H1 (cell line): ENCODE measurements around the gene LCORL. TPM values are rescaled to one million over a fixed set of nuclear protein-coding genes. Genes with fewer than 3 reads are reported as not detected.

ENCODE experiments used
- CHD1 ChIP-seq: IDR thresholded peaks from 2 replicates; pipeline ENCODE4 v1.6.1; 2012; ENCODE audit warnings: low read depth, low read length, improper control_type of control experiment
- NRF1 ChIP-seq: IDR thresholded peaks from 2 replicates; pipeline ENCODE4 v1.6.1; 2011; ENCODE audit warnings: mild to moderate bottlenecking, low read depth, low read length, improper control_type of control experiment
- RXRA ChIP-seq: IDR thresholded peaks from 2 replicates; pipeline ENCODE4 v1.6.1; 2011; ENCODE audit warnings: low read depth, mild to moderate bottlenecking, low read length, moderate library complexity; ENCODE audit not compliant: insufficient read depth
- TCF12 ChIP-seq: IDR thresholded peaks from 2 replicates; pipeline ENCODE4 v1.6.1; 2011; ENCODE audit warnings: low read depth, mild to moderate bottlenecking, low read length
- polyA plus RNA-seq, 7 experiments: library from polyadenylated mRNA; depleted of rRNA in 3 of 7; stranded (reverse) in 5 of 7; unstranded in 2 of 7; fragments of >200 nt in 5 of 7; fragments of 200-250 nt in 2 of 7; gene quantifications; 1 replicate in 5 of 7; 2 replicates in 1 of 7; 4 replicates in 1 of 7; pipeline versions ENCODE4 v1.2.1 to v1.2.3, GENCODE V29; 2011 to 2013; ENCODE audit warnings: missing spikeins in 2 of 7, mixed read lengths in 2 of 7
- total RNA-seq: library from RNA; stranded (reverse); fragmentation: NEBNext Ultra II Directional; extraction: Animal tissue kit (Norgen Biotek cat#: 25700); gene quantifications from 2 replicates; pipeline ENCODE4 v1.2.1, GENCODE V29; 2021
- TF ChIP-seq, protein P1 (sequence below): fragments of 300-600 bp; sonication (generic); IDR thresholded peaks from 2 replicates; pipeline ENCODE4 v1.7.1; 2012; ENCODE audit warnings: low read length, moderate library complexity, mild to moderate bottlenecking, inconsistent platforms; ENCODE audit not compliant: insufficient replicate concordance

The LCORL gene
- total and polyA plus RNA-seq, 2 of the 8 experiments (the other 6 are each of a cell fraction or from before 2014, with no cell fraction given): 2.2 to 19.2 TPM

DNA sequence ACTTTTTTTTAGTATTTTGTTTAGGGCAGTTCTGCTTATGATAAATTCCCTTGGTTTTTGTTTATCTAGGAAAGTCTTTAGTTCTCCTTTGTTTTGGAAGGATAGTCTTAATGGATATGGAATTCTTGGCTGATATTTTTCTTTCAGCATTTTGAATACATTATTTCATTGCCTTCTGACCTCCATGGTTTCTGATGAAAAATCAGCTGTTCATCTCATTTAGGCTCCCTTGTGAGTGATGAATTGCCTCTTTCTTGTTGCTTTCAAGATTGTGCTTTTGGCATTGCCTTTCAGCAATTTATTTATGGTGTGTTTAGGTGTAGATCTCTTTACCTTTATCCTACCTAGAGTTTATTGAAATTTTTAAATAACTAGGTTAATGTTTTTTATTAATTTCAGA, 41.5 kb upstream of the LCORL start (continued):
- TF ChIP-seq, protein P1, sequence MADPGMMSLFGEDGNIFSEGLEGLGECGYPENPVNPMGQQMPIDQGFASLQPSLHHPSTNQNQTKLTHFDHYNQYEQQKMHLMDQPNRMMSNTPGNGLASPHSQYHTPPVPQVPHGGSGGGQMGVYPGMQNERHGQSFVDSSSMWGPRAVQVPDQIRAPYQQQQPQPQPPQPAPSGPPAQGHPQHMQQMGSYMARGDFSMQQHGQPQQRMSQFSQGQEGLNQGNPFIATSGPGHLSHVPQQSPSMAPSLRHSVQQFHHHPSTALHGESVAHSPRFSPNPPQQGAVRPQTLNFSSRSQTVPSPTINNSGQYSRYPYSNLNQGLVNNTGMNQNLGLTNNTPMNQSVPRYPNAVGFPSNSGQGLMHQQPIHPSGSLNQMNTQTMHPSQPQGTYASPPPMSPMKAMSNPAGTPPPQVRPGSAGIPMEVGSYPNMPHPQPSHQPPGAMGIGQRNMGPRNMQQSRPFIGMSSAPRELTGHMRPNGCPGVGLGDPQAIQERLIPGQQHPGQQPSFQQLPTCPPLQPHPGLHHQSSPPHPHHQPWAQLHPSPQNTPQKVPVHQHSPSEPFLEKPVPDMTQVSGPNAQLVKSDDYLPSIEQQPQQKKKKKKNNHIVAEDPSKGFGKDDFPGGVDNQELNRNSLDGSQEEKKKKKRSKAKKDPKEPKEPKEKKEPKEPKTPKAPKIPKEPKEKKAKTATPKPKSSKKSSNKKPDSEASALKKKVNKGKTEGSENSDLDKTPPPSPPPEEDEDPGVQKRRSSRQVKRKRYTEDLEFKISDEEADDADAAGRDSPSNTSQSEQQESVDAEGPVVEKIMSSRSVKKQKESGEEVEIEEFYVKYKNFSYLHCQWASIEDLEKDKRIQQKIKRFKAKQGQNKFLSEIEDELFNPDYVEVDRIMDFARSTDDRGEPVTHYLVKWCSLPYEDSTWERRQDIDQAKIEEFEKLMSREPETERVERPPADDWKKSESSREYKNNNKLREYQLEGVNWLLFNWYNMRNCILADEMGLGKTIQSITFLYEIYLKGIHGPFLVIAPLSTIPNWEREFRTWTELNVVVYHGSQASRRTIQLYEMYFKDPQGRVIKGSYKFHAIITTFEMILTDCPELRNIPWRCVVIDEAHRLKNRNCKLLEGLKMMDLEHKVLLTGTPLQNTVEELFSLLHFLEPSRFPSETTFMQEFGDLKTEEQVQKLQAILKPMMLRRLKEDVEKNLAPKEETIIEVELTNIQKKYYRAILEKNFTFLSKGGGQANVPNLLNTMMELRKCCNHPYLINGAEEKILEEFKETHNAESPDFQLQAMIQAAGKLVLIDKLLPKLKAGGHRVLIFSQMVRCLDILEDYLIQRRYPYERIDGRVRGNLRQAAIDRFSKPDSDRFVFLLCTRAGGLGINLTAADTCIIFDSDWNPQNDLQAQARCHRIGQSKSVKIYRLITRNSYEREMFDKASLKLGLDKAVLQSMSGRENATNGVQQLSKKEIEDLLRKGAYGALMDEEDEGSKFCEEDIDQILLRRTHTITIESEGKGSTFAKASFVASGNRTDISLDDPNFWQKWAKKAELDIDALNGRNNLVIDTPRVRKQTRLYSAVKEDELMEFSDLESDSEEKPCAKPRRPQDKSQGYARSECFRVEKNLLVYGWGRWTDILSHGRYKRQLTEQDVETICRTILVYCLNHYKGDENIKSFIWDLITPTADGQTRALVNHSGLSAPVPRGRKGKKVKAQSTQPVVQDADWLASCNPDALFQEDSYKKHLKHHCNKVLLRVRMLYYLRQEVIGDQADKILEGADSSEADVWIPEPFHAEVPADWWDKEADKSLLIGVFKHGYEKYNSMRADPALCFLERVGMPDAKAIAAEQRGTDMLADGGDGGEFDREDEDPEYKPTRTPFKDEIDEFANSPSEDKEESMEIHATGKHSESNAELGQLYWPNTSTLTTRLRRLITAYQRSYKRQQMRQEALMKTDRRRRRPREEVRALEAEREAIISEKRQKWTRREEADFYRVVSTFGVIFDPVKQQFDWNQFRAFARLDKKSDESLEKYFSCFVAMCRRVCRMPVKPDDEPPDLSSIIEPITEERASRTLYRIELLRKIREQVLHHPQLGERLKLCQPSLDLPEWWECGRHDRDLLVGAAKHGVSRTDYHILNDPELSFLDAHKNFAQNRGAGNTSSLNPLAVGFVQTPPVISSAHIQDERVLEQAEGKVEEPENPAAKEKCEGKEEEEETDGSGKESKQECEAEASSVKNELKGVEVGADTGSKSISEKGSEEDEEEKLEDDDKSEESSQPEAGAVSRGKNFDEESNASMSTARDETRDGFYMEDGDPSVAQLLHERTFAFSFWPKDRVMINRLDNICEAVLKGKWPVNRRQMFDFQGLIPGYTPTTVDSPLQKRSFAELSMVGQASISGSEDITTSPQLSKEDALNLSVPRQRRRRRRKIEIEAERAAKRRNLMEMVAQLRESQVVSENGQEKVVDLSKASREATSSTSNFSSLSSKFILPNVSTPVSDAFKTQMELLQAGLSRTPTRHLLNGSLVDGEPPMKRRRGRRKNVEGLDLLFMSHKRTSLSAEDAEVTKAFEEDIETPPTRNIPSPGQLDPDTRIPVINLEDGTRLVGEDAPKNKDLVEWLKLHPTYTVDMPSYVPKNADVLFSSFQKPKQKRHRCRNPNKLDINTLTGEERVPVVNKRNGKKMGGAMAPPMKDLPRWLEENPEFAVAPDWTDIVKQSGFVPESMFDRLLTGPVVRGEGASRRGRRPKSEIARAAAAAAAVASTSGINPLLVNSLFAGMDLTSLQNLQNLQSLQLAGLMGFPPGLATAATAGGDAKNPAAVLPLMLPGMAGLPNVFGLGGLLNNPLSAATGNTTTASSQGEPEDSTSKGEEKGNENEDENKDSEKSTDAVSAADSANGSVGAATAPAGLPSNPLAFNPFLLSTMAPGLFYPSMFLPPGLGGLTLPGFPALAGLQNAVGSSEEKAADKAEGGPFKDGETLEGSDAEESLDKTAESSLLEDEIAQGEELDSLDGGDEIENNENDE: no peak
- TF ChIP-seq RXRA (no peak), TCF12 (no peak), NRF1 (no peak), CHD1 (no peak)
